ACHN (cell line): ENCODE results near the gene KRT77.

Source experiments
- DNase-seq: peaks from one replicate; pipeline ENCODE4 v3.0.0-alpha.2; 2015
- in situ Hi-C: cut with HindIII; loops from 2 replicates; pipeline ENCODE4 v1.10.0; 2017; ENCODE audit warnings: low sequenced_read_pairs, low pct_ligation_motif_present, low pct_unique_long_range_greater_than_20kb

KRT77 gene

GRCh38 chr12:52647601-52648000 lies 55.7 kb downstream of the KRT77 start:
- in situ Hi-C loops, result no loop called here
- DNase-seq, result no peak

GRCh38 chr12:52646613-52647012 lies 56.7 kb downstream of the KRT77 start:
- in situ Hi-C loops, result no loop called here

GRCh38 chr12:52645982-52646381 lies 57.3 kb downstream of the KRT77 start:
- DNase-seq, result no peak
- in situ Hi-C loops, result no loop called here

More at GRCh38 chr12:52646613-52647012, 56.7 kb downstream of the KRT77 start:
- no peak for DNase-seq

GRCh38 chr12:52645120-52645761 lies 58.1 kb downstream of the KRT77 start:
- in situ Hi-C loops, result no loop called here
- no peak for DNase-seq

GRCh38 chr12:52644078-52644415 lies 59.3 kb downstream of the KRT77 start:
- DNase-seq, result no peak
- in situ Hi-C loops, result no loop called here

- no peak for DNase-seq
- in situ Hi-C loops, result no loop called here
Measured at GRCh38 chr12:52643233-52644077, 59.9 kb downstream of the KRT77 start.

GRCh38 chr12:52641468-52641867 lies 61.9 kb downstream of the KRT77 start:
- in situ Hi-C loops, result no loop called here
- DNase-seq, result no peak
